Measurements from ENCODE around the gene MYO19. TPM values are rescaled to one million over a fixed set of nuclear protein-coding genes. Genes with fewer than 3 reads are reported as not detected.

The MYO19 gene
- total RNA-seq, 1 experiment from 2014 or later, result 144 TPM

GRCh38 chr17:36544044-36544306 lies 9.3 kb upstream of the MYO19 start:
- Mint-ChIP-seq H3K27ac (peak overlapping the region; percentile 91 to 97 (median 91)), H3K4me3 (peak overlapping the region; percentile 87 to 97), H3K9me3 (no peaks in the 10 kb centered on the region), H3K27me3 (ENCODE audit: low read depth) (no peaks in the 10 kb centered on the region), H3K36me3 (ENCODE audit: insufficient read depth in 1 of 3, low read depth in 3 of 3) (peaks cover 0 to 9% (median 2%) of the 10 kb centered on the region in 3 experiments; a peak in 6 of 7 replicates), H3K4me1 (peaks cover 15 to 18% of the 10 kb centered on the region in 2 experiments)
- Histone ChIP-seq H2BK20ac (ENCODE audit: low read depth, low read length, poor library complexity, severe bottlenecking) (no peak overlapping the region), H3K9me3 (ENCODE audit: control insufficient read depth, low read depth, low read length) (no peaks in the 10 kb centered on the region), H3K4me1 (ENCODE audit: insufficient read depth, low read length) (no peaks in the 10 kb centered on the region), H3K79me2 (ENCODE audit: insufficient read depth, low read length) (peaks cover 13% of the 10 kb centered on the region; the same call in 1 of the 2 replicates), H4K8ac (replicated peaks; ENCODE audit: insufficient read length, low read depth, low read length) (no peak overlapping the region), H3K4ac (ENCODE audit: low read depth, low read length) (no peak overlapping the region), H4K5ac (ENCODE audit: insufficient read length, low read depth, low read length) (no peak overlapping the region), H3K23ac (ENCODE audit: insufficient read length, low read depth, low read length) (no peak overlapping the region), H2BK5ac (ENCODE audit: insufficient read length, low read length) (no peak overlapping the region), H3K4me2 (ENCODE audit: insufficient read depth, insufficient read length, low read length) (peak overlapping the region; percentile 65), H2BK12ac (ENCODE audit: insufficient read length, low read depth, low read length) (no peak overlapping the region), H2AK5ac (ENCODE audit: insufficient read length, low read length) (no peak overlapping the region), H4K91ac (ENCODE audit: insufficient read length, low read depth, low read length) (no peak overlapping the region), H2BK15ac (ENCODE audit: low read depth, low read length) (no peak overlapping the region), H3T11ph (ENCODE audit: low read length) (no peak overlapping the region), H3K79me1 (ENCODE audit: insufficient read depth, low read depth, low read length, poor library complexity, severe bottlenecking) (no peaks in the 10 kb centered on the region), H3K27ac (ENCODE audit: insufficient read length, low read depth, low read length) (no peak overlapping the region), H3K9ac (ENCODE audit: extremely low read depth, insufficient read length, low read length) (peak overlapping the region; percentile 70), H3K27me3 (ENCODE audit: insufficient read depth, low read length) (no peaks in the 10 kb centered on the region), H3K14ac (ENCODE audit: insufficient read depth, low read length) (no peak overlapping the region), H3K56ac (ENCODE audit: insufficient read length, low read depth, low read length) (no peak overlapping the region), H3K23me2 (ENCODE audit: insufficient read length, low read depth, low read length, poor library complexity, severe bottlenecking) (peaks cover 5% of the 10 kb centered on the region), H2BK120ac (ENCODE audit: low read depth, low read length, poor library complexity, severe bottlenecking) (no peak overlapping the region), H2AFZ (ENCODE audit: low read length) (no peak overlapping the region), H4K20me1 (ENCODE audit: control insufficient read depth, insufficient read depth, insufficient read length) (no peaks in the 10 kb centered on the region), H3K18ac (ENCODE audit: insufficient read length, low read depth, low read length) (no peak overlapping the region)
- WGBS (ENCODE audit: extremely low coverage, insufficient read length, low lambda C conversion rate), result no CpG with 5 or more reads among the region's 10 CpGs
- DNase-seq, result peak; percentile 66
- no peak for TF ChIP-seq CTCF (conservative IDR thresholded peaks at IDR 0.05)
